ENCODE measurements around the gene TCF12.

Gene TCF12

GRCh38 chr15:57307527-57308169 lies 389.2 kb downstream of the TCF12 start:
- TF ChIP-seq CTCF (conservative IDR thresholded peaks at IDR 0.05; ENCODE audit: low read length) = no peak
- no peak for DNase-seq (ENCODE audit: low read depth)
- H3K4me3 ChIP-seq (ENCODE audit: low read length) = no peak overlapping the region

- H3K4me3 ChIP-seq (ENCODE audit: low read length) = no peak overlapping the region
- no peak for TF ChIP-seq CTCF (conservative IDR thresholded peaks at IDR 0.05; ENCODE audit: low read length)
- DNase-seq (ENCODE audit: low read depth) = no peak
These were observed 389.7 kb downstream of the TCF12 start for GRCh38 chr15:57308170-57308545.

GRCh38 chr15:57309856-57310760 lies 391.7 kb downstream of the TCF12 start:
- TF ChIP-seq CTCF (conservative IDR thresholded peaks at IDR 0.05; ENCODE audit: low read length) = no peak
- no peak for DNase-seq (ENCODE audit: low read depth)
- H3K4me3 ChIP-seq (ENCODE audit: low read length) = no peak overlapping the region

GRCh38 chr15:57310876-57311275 lies 392.4 kb downstream of the TCF12 start:
- no peak overlapping the region for H3K4me3 ChIP-seq (ENCODE audit: low read length)
- no peak for DNase-seq (ENCODE audit: low read depth)
- no peak for TF ChIP-seq CTCF (conservative IDR thresholded peaks at IDR 0.05; ENCODE audit: low read length)

GRCh38 chr15:57312006-57312317 lies 393.5 kb downstream of the TCF12 start:
- no peak for TF ChIP-seq CTCF (conservative IDR thresholded peaks at IDR 0.05; ENCODE audit: low read length)

GRCh38 chr15:57312318-57313133 lies 394.1 kb downstream of the TCF12 start:
- DNase-seq (ENCODE audit: low read depth) = no peak
- TF ChIP-seq CTCF (conservative IDR thresholded peaks at IDR 0.05; ENCODE audit: low read length) = no peak
- no peak overlapping the region for H3K4me3 ChIP-seq (ENCODE audit: low read length)

More at GRCh38 chr15:57312006-57312317, 393.5 kb downstream of the TCF12 start:
- no peak for DNase-seq (ENCODE audit: low read depth)
- H3K4me3 ChIP-seq (ENCODE audit: low read length) = no peak overlapping the region
